ENCODE data around the gene LGALSL. TPM values are rescaled to one million over a fixed set of nuclear protein-coding genes. Genes with fewer than 3 reads are reported as not detected.

Gene LGALSL
- polyA plus RNA-seq, 1 of the 3 experiments (the other 2 are of a cell fraction), result 6.5 TPM

DNA sequence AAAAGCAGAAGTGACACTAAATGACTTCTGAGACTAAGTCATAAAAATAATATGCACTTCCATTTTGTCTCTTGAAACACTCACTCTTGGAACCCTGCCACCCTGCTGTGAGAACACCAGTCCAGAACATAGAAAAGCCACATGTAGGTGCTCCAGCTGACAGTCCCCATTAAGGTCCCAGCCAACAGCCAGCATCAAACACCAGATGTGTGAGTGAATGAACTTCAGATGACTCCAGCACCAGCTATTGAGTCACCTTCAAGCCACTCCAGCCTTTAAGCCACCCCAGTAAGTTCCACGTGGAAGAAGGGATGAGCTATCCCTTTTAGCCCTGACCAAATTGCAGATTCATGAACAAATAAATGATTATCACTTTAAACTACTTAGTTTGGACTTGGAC lies 31.5 kb upstream of the LGALSL start:
- ChIA-PET POLR2A (no interaction called here), CTCF (interaction anchor here (0.8 kb wide), 1 partner anchor 27 kb away, joined by 3 read pairs; no protein-coding TSS in a partner anchor)
- Histone ChIP-seq H3K4me1 (ENCODE audit: control insufficient read depth in 1 of 2, insufficient read depth in 2 of 2, low read depth in 1 of 2, low read length in 1 of 2) (no peaks in the 10 kb centered on the region; a peak in 3 of 4 replicates), H3K36me3 (replicated peaks in 1 of 2; ENCODE audit: control insufficient read depth in 1 of 2, insufficient read depth in 2 of 2, low read length in 1 of 2) (no peaks in the 10 kb centered on the region), H3K4me2 (no peak overlapping the region), H3K9me2 (no peaks in the 10 kb centered on the region), H3K9ac (no peak overlapping the region), H3F3A (replicated peaks; ENCODE audit: insufficient read depth) (no peaks in the 10 kb centered on the region), H3K9me3 (no peaks in the 10 kb centered on the region), H3K27ac (ENCODE audit: low read depth in 2 of 2, low read length in 1 of 2) (no peak overlapping the region), H3K27me3 (ENCODE audit: insufficient read depth) (no peaks in the 10 kb centered on the region), H4K20me1 (ENCODE audit: insufficient read depth) (no peaks in the 10 kb centered on the region), H3K4me3 (ENCODE audit: low read depth in 2 of 2, low read length in 1 of 2) (no peak overlapping the region), H3K79me2 (ENCODE audit: insufficient read depth) (no peaks in the 10 kb centered on the region), H2AFZ (ENCODE audit: low read depth) (no peak overlapping the region)
- WGBS (ENCODE audit: low lambda C conversion rate), result 11% methylated on average over 1 of the region's 1 CpG
- no peak for TF ChIP-seq EZH2phosphoT487 (IDR thresholded peaks at IDR 0.05; ENCODE audit: borderline replicate concordance, low read depth)
- TF ChIP-seq JUND (IDR thresholded peaks at IDR 0.05), result no peak
- TF ChIP-seq TCF12 (IDR thresholded peaks at IDR 0.05), result no peak
- TF ChIP-seq, protein P1, sequence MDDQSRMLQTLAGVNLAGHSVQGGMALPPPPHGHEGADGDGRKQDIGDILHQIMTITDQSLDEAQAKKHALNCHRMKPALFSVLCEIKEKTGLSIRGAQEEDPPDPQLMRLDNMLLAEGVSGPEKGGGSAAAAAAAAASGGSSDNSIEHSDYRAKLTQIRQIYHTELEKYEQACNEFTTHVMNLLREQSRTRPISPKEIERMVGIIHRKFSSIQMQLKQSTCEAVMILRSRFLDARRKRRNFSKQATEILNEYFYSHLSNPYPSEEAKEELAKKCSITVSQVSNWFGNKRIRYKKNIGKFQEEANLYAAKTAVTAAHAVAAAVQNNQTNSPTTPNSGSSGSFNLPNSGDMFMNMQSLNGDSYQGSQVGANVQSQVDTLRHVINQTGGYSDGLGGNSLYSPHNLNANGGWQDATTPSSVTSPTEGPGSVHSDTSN (IDR thresholded peaks at IDR 0.05), result no peak
- no peak for TF ChIP-seq RCOR1 (IDR thresholded peaks at IDR 0.05; ENCODE audit: low read length)
- no peak for TF ChIP-seq SMC3 (IDR thresholded peaks at IDR 0.05; ENCODE audit: low read depth, low read length)
- TF ChIP-seq POLR2AphosphoS5 (IDR thresholded peaks at IDR 0.05; ENCODE audit: low read depth, low read length), result no peak
- TF ChIP-seq, protein P2, sequence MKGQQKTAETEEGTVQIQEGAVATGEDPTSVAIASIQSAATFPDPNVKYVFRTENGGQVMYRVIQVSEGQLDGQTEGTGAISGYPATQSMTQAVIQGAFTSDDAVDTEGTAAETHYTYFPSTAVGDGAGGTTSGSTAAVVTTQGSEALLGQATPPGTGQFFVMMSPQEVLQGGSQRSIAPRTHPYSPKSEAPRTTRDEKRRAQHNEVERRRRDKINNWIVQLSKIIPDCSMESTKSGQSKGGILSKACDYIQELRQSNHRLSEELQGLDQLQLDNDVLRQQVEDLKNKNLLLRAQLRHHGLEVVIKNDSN (IDR thresholded peaks at IDR 0.05; ENCODE audit: borderline replicate concordance, low read depth), result no peak
- no peak for TF ChIP-seq TAF1 (IDR thresholded peaks at IDR 0.05; ENCODE audit: borderline replicate concordance, low read depth, low read length)
- no peak for TF ChIP-seq RXRA (IDR thresholded peaks at IDR 0.05; ENCODE audit: borderline replicate concordance, low read depth)
- TF ChIP-seq, protein P3, sequence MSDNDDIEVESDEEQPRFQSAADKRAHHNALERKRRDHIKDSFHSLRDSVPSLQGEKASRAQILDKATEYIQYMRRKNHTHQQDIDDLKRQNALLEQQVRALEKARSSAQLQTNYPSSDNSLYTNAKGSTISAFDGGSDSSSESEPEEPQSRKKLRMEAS (IDR thresholded peaks at IDR 0.05; ENCODE audit: low read depth), result no peak
- no peak for TF ChIP-seq SIN3A (IDR thresholded peaks at IDR 0.05; ENCODE audit: borderline replicate concordance, low read depth, low read length)
- no peak for TF ChIP-seq CHD2 (IDR thresholded peaks at IDR 0.05; ENCODE audit: low read length, partially characterized antibody)
- TF ChIP-seq FOSL2 (IDR thresholded peaks at IDR 0.05; ENCODE audit: borderline replicate concordance, low read depth), result no peak
- no peak for DNase-seq

DNA sequence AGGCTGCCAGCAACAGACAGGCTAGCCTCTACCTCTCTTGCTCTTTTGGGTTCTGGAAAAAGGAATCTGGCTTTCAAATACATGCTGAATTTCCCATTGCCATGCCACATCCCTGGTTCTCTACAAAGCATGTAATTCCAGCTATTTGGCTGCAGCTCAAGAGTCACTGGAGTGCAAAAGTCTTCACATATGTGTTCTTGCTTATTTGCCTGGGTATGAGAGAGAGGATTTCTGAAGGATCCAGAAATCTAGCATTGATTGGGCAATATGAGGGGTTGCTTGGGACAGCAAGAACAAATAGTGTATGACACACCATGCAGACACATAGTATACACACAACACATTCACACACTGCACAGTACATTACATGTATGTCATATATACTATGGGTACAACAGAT lies 30.7 kb upstream of the LGALSL start:
- no peaks in the 10 kb centered on the region for H3K36me3 ChIP-seq (replicated peaks in 1 of 2; ENCODE audit: control insufficient read depth in 1 of 2, insufficient read depth in 2 of 2, low read length in 1 of 2)
- H3K27ac ChIP-seq (ENCODE audit: low read depth in 2 of 2, low read length in 1 of 2), result no peak overlapping the region
- no peaks in the 10 kb centered on the region; a peak in 3 of 4 replicates for H3K4me1 ChIP-seq (ENCODE audit: control insufficient read depth in 1 of 2, insufficient read depth in 2 of 2, low read depth in 1 of 2, low read length in 1 of 2)
- H2AFZ ChIP-seq (ENCODE audit: low read depth), result no peak overlapping the region
- TF ChIP-seq, protein P1 (IDR thresholded peaks at IDR 0.05), result no peak
- no peak for TF ChIP-seq SMC3 (IDR thresholded peaks at IDR 0.05; ENCODE audit: low read depth, low read length)
- TF ChIP-seq, protein P4, sequence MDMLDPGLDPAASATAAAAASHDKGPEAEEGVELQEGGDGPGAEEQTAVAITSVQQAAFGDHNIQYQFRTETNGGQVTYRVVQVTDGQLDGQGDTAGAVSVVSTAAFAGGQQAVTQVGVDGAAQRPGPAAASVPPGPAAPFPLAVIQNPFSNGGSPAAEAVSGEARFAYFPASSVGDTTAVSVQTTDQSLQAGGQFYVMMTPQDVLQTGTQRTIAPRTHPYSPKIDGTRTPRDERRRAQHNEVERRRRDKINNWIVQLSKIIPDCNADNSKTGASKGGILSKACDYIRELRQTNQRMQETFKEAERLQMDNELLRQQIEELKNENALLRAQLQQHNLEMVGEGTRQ (IDR thresholded peaks at IDR 0.05; ENCODE audit: borderline replicate concordance, low read depth, low read length), result no peak
- TF ChIP-seq MXI1 (IDR thresholded peaks at IDR 0.05; ENCODE audit: low read depth, low read length), result no peak
- TF ChIP-seq EZH2phosphoT487 (IDR thresholded peaks at IDR 0.05; ENCODE audit: borderline replicate concordance, low read depth), result no peak
- TF ChIP-seq, protein P2 (IDR thresholded peaks at IDR 0.05; ENCODE audit: borderline replicate concordance, low read depth), result no peak
- TF ChIP-seq, protein P5, sequence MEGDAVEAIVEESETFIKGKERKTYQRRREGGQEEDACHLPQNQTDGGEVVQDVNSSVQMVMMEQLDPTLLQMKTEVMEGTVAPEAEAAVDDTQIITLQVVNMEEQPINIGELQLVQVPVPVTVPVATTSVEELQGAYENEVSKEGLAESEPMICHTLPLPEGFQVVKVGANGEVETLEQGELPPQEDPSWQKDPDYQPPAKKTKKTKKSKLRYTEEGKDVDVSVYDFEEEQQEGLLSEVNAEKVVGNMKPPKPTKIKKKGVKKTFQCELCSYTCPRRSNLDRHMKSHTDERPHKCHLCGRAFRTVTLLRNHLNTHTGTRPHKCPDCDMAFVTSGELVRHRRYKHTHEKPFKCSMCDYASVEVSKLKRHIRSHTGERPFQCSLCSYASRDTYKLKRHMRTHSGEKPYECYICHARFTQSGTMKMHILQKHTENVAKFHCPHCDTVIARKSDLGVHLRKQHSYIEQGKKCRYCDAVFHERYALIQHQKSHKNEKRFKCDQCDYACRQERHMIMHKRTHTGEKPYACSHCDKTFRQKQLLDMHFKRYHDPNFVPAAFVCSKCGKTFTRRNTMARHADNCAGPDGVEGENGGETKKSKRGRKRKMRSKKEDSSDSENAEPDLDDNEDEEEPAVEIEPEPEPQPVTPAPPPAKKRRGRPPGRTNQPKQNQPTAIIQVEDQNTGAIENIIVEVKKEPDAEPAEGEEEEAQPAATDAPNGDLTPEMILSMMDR (IDR thresholded peaks at IDR 0.05), result no peak
- no peak for TF ChIP-seq SIN3A (IDR thresholded peaks at IDR 0.05; ENCODE audit: borderline replicate concordance, low read depth, low read length)
- no peak for TF ChIP-seq CHD2 (IDR thresholded peaks at IDR 0.05; ENCODE audit: low read length, partially characterized antibody)
- H4K20me1 ChIP-seq (ENCODE audit: insufficient read depth), result no peaks in the 10 kb centered on the region
- ChIA-PET POLR2A (no interaction called here), CTCF (interaction anchor here (0.7 to 0.8 kb wide), 2 partner anchors 26 to 57 kb away, joined by 3 read pairs; no protein-coding TSS in a partner anchor)
- no peak for DNase-seq
- no peaks in the 10 kb centered on the region for H3K9me2 ChIP-seq
- no peaks in the 10 kb centered on the region for H3F3A ChIP-seq (replicated peaks; ENCODE audit: insufficient read depth)
- no peaks in the 10 kb centered on the region for H3K9me3 ChIP-seq
- no peak overlapping the region for H3K9ac ChIP-seq
- no peaks in the 10 kb centered on the region for H3K79me2 ChIP-seq (ENCODE audit: insufficient read depth)
- H3K4me2 ChIP-seq, result no peak overlapping the region
- H3K27me3 ChIP-seq (ENCODE audit: insufficient read depth), result no peaks in the 10 kb centered on the region
- H3K4me3 ChIP-seq (ENCODE audit: low read depth in 2 of 2, low read length in 1 of 2), result no peak overlapping the region
